Panc1 (cell line): ENCODE measurements around the gene DEFB118. TPM values are rescaled to one million over a fixed set of nuclear protein-coding genes. Genes with fewer than 3 reads are reported as not detected.

Experiments
- ATAC-seq: fragments of 200-7000 bp; cut with Tn5 transposase; 2 replicates; pipeline ENCODE4 v1.9.1; 2020; ENCODE audit warnings: mild to moderate bottlenecking, moderate library complexity
- BruUV-seq: library from RNA; stranded (reverse); fragments of 400-500 nt; replicated peaks from 2 replicates; lab custom pipeline; 2021; lab: Mats Ljungman, UMichigan
- CTCF ChIA-PET: fragments of 300-600 bp; sonication (Branson Sonifier 250); formaldehyde crosslinking; loops from one replicate; lab custom pipeline; 2022; ENCODE audit warnings: antibody characterized with exemption; lab: Charles Lee
- POLR2A ChIA-PET: fragments of 300-600 bp; sonication (Branson Sonifier 250); formaldehyde crosslinking; loops from one replicate; lab custom pipeline; 2022; ENCODE audit warnings: antibody characterized with exemption; lab: Charles Lee
- DNase-seq: peaks from one replicate; pipeline ENCODE4 v3.0.0-alpha.2; 2010; ENCODE audit warnings: low read depth, low spot score
- H3K27ac ChIP-seq: 2 replicates; pipeline ENCODE4 v1.5.1; 2011; ENCODE audit warnings: mild to moderate bottlenecking, low read length, inconsistent platforms
- H3K27me3 ChIP-seq: fragments of 200-500 bp; sonication (Bioruptor generic); 2 replicates; pipeline ENCODE4 v1.6.0; 2014; ENCODE audit warnings: low read length, inconsistent platforms; ENCODE audit not compliant: control insufficient read depth, insufficient read depth
- H3K36me3 ChIP-seq: fragments of 200-500 bp; sonication (Bioruptor generic); 2 replicates; pipeline ENCODE4 v1.5.1; 2014; ENCODE audit warnings: inconsistent platforms, mild to moderate bottlenecking, low read length, moderate library complexity; ENCODE audit not compliant: control insufficient read depth, insufficient read depth
- H3K4me1 ChIP-seq: 2 replicates; pipeline ENCODE4 v1.5.1; 2011; ENCODE audit warnings: inconsistent platforms, mild to moderate bottlenecking, low read length, moderate library complexity; ENCODE audit not compliant: control insufficient read depth, insufficient read depth
- H3K4me3 ChIP-seq, 2 experiments: 2 replicates each; pipeline ENCODE4 v1.5.1; 2011 to 2012; ENCODE audit warnings: low read depth in 2 of 2, low read length in 2 of 2, mild to moderate bottlenecking in 2 of 2, inconsistent platforms in 1 of 2, moderate library complexity in 1 of 2
- H3K9me3 ChIP-seq: fragments of 200-500 bp; sonication (Bioruptor generic); 2 replicates; pipeline ENCODE4 v1.5.1; 2014; ENCODE audit warnings: low read depth, mild to moderate bottlenecking, inconsistent platforms, low read length, moderate library complexity; ENCODE audit not compliant: control insufficient read depth, insufficient read depth
- POLR2AphosphoS5 ChIP-seq: IDR thresholded peaks from 2 replicates; pipeline ENCODE4 v1.6.1; 2012; ENCODE audit warnings: mild to moderate bottlenecking, low read depth, low read length, moderate library complexity
- SIN3A ChIP-seq: IDR thresholded peaks from 2 replicates; pipeline ENCODE4 v1.6.1; 2012; ENCODE audit warnings: low read depth, mild to moderate bottlenecking, low read length, moderate library complexity, borderline replicate concordance; ENCODE audit not compliant: insufficient read depth
- TCF7L2 ChIP-seq: IDR thresholded peaks from 2 replicates; pipeline ENCODE4 v1.6.1; 2011; ENCODE audit warnings: mild to moderate bottlenecking, low read depth, low read length, inconsistent platforms
- in situ Hi-C: cut with HindIII; loops from 2 replicates; pipeline ENCODE4 v1.10.0; 2016; ENCODE audit warnings: low sequenced_read_pairs, low pct_unique_long_range_greater_than_20kb
- intact Hi-C: fragments of 100-400 bp; cut with micrococcal nuclease; formaldehyde crosslinking; loops from one replicate; pipeline ENCODE4 v1.10.0; 2022; ENCODE audit not compliant: unreplicated experiment
- total RNA-seq: library from RNA; stranded (reverse); gene quantifications from one replicate; pipeline ENCODE4 v1.2.1, GENCODE V29; 2021; ENCODE audit not compliant: unreplicated experiment
- TF ChIP-seq, protein P1 (sequence below): fragments of 450-650 bp; IDR thresholded peaks from 2 replicates; pipeline ENCODE4 v1.5.1; 2017; ENCODE audit warnings: mild to moderate bottlenecking
- TF ChIP-seq, protein P2 (sequence below), 2 experiments: IDR thresholded peaks; 2 replicates each; pipeline ENCODE4 v1.6.1; 2011 to 2012; ENCODE audit warnings: low read depth in 2 of 2, control low read depth in 1 of 2, low read length in 1 of 2, mild to moderate bottlenecking in 1 of 2, moderate library complexity in 1 of 2; ENCODE audit not compliant: insufficient read depth in 1 of 2

The DEFB118 gene
- total RNA-seq, 1 experiment from 2014 or later: not detected

- POLR2A ChIA-PET: no interaction called here
- in situ Hi-C loops: no loop called here
- no peaks in the 10 kb centered on the region for H3K36me3 ChIP-seq
Measured at GRCh38 chr20:31415653-31416052, 47.3 kb downstream of the DEFB118 start.

GRCh38 chr20:31418307-31418706 is 49.9 kb downstream of the DEFB118 start:
- Histone ChIP-seq H3K27me3 (peaks cover 20% of the 10 kb centered on the region), H3K4me1 (no peaks in the 10 kb centered on the region), H3K9me3 (no peaks in the 10 kb centered on the region), H3K36me3 (no peaks in the 10 kb centered on the region), H3K27ac (no peak overlapping the region), H3K4me3 (no peak overlapping the region)
- in situ Hi-C loops (no loop called here), intact Hi-C loops (no loop called here)
- no peak for DNase-seq
- no peak for ATAC-seq
- no TSS peak for BruUV-seq
- ChIA-PET POLR2A (no interaction called here), CTCF (no interaction called here)
- TF ChIP-seq, protein P1, sequence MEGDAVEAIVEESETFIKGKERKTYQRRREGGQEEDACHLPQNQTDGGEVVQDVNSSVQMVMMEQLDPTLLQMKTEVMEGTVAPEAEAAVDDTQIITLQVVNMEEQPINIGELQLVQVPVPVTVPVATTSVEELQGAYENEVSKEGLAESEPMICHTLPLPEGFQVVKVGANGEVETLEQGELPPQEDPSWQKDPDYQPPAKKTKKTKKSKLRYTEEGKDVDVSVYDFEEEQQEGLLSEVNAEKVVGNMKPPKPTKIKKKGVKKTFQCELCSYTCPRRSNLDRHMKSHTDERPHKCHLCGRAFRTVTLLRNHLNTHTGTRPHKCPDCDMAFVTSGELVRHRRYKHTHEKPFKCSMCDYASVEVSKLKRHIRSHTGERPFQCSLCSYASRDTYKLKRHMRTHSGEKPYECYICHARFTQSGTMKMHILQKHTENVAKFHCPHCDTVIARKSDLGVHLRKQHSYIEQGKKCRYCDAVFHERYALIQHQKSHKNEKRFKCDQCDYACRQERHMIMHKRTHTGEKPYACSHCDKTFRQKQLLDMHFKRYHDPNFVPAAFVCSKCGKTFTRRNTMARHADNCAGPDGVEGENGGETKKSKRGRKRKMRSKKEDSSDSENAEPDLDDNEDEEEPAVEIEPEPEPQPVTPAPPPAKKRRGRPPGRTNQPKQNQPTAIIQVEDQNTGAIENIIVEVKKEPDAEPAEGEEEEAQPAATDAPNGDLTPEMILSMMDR: no peak
- TF ChIP-seq SIN3A (no peak), POLR2AphosphoS5 (no peak), TCF7L2 (no peak)
- TF ChIP-seq, protein P2, sequence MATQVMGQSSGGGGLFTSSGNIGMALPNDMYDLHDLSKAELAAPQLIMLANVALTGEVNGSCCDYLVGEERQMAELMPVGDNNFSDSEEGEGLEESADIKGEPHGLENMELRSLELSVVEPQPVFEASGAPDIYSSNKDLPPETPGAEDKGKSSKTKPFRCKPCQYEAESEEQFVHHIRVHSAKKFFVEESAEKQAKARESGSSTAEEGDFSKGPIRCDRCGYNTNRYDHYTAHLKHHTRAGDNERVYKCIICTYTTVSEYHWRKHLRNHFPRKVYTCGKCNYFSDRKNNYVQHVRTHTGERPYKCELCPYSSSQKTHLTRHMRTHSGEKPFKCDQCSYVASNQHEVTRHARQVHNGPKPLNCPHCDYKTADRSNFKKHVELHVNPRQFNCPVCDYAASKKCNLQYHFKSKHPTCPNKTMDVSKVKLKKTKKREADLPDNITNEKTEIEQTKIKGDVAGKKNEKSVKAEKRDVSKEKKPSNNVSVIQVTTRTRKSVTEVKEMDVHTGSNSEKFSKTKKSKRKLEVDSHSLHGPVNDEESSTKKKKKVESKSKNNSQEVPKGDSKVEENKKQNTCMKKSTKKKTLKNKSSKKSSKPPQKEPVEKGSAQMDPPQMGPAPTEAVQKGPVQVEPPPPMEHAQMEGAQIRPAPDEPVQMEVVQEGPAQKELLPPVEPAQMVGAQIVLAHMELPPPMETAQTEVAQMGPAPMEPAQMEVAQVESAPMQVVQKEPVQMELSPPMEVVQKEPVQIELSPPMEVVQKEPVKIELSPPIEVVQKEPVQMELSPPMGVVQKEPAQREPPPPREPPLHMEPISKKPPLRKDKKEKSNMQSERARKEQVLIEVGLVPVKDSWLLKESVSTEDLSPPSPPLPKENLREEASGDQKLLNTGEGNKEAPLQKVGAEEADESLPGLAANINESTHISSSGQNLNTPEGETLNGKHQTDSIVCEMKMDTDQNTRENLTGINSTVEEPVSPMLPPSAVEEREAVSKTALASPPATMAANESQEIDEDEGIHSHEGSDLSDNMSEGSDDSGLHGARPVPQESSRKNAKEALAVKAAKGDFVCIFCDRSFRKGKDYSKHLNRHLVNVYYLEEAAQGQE (IDR thresholded peaks at IDR 0.05; ENCODE audit: insufficient read depth in 1 of 2, low read depth in 2 of 2, low read length in 1 of 2): no peak

More at GRCh38 chr20:31415653-31416052, 47.3 kb downstream of the DEFB118 start:
- DNase-seq (no peak), ATAC-seq (no peak)
- intact Hi-C loops: no loop called here
- no peaks in the 10 kb centered on the region for H3K9me3 ChIP-seq
- no TSS peak for BruUV-seq
- H3K27ac ChIP-seq: no peak overlapping the region
- H3K27me3 ChIP-seq: peaks cover 16% of the 10 kb centered on the region
- H3K4me3 ChIP-seq: no peak overlapping the region
- TF ChIP-seq SIN3A: no peak
- no peak for TF ChIP-seq TCF7L2
- TF ChIP-seq, protein P2 (IDR thresholded peaks at IDR 0.05; ENCODE audit: insufficient read depth in 1 of 2, low read depth in 2 of 2, low read length in 1 of 2): no peak
- no peak for TF ChIP-seq POLR2AphosphoS5
- CTCF ChIA-PET: no interaction called here
- H3K4me1 ChIP-seq: no peaks in the 10 kb centered on the region

Other genes starting within 250 kb of the DEFB118 start
- gene DEFB115, start 110.9 kb upstream of the DEFB118 start, total RNA-seq: not detected
- not detected for gene DEFB116, start 60.0 kb upstream of the DEFB118 start, total RNA-seq
- gene DEFB119, start 22.0 kb downstream of the DEFB118 start, total RNA-seq: not detected
- not detected for gene DEFB121, start 37.6 kb downstream of the DEFB118 start, total RNA-seq
- not detected for gene DEFB123, start 72.0 kb downstream of the DEFB118 start, total RNA-seq
- not detected for gene DEFB124, start 106.5 kb downstream of the DEFB118 start, total RNA-seq
- gene REM1, start 106.7 kb downstream of the DEFB118 start, total RNA-seq: not detected
- gene HM13, start 145.8 kb downstream of the DEFB118 start, total RNA-seq: 337 TPM
- 152 TPM for gene ID1, start 236.7 kb downstream of the DEFB118 start, total RNA-seq